MCF 10A (cell line): Measurements from ENCODE around the gene PAK6. TPM values are rescaled to one million over a fixed set of nuclear protein-coding genes. Genes with fewer than 3 reads are reported as not detected.

Source experiments
- BruUV-seq: library from RNA; stranded (reverse); fragments of 400-500 nt; replicated peaks from 2 replicates; lab custom pipeline; 2021; lab: Mats Ljungman, UMichigan
- CTCF ChIA-PET: fragments of 300-600 bp; sonication (Branson Sonifier 250); formaldehyde crosslinking; extraction: SDS; loops from one replicate; lab custom pipeline; 2021; ENCODE audit warnings: antibody characterized with exemption, inconsistent platforms; lab: Yijun Ruan, JAX
- POLR2A ChIA-PET: fragments of 300-600, 350-650 bp; sonication (Branson Sonifier 250); formaldehyde crosslinking; extraction: SDS; loops from one replicate; lab custom pipeline; 2020; ENCODE audit warnings: antibody characterized with exemption, inconsistent platforms; lab: Yijun Ruan, JAX
- DNase-seq: peaks from one replicate; pipeline ENCODE4 v3.0.0-alpha.2; 2018; ENCODE audit not compliant: unreplicated experiment
- H3K27ac Mint-ChIP-seq: one replicate; pipeline ENCODE4 v1.8.0; 2022; ENCODE audit warnings: mild to moderate bottlenecking, low read depth, mixed read lengths; ENCODE audit not compliant: unreplicated experiment
- H3K27me3 Mint-ChIP-seq: one replicate; pipeline ENCODE4 v1.8.0; 2022; ENCODE audit warnings: mixed read lengths; ENCODE audit not compliant: insufficient read depth, unreplicated experiment
- H3K36me3 Mint-ChIP-seq: one replicate; pipeline ENCODE4 v1.8.0; 2022; ENCODE audit warnings: mild to moderate bottlenecking, moderate library complexity, mixed read lengths; ENCODE audit not compliant: insufficient read depth, unreplicated experiment
- H3K4me1 Mint-ChIP-seq: one replicate; pipeline ENCODE4 v1.8.0; 2022; ENCODE audit warnings: mixed read lengths; ENCODE audit not compliant: insufficient read depth, unreplicated experiment
- H3K4me3 Mint-ChIP-seq: one replicate; pipeline ENCODE4 v1.8.0; 2022; ENCODE audit warnings: mild to moderate bottlenecking, moderate library complexity, mixed read lengths; ENCODE audit not compliant: unreplicated experiment
- H3K9me3 Mint-ChIP-seq: one replicate; pipeline ENCODE4 v1.8.0; 2022; ENCODE audit warnings: mixed read lengths; ENCODE audit not compliant: unreplicated experiment
- intact Hi-C: fragments of 100-400 bp; cut with micrococcal nuclease; formaldehyde crosslinking; loops from 2 replicates; pipeline ENCODE4 v1.14.1; 2022
- total RNA-seq: library from RNA; stranded (reverse); gene quantifications from 2 replicates; pipeline ENCODE4 v1.2.3, GENCODE V29; 2022
- TF ChIP-seq, protein P1 (sequence below): fragments of 200-600 bp; IDR thresholded peaks from one replicate; pipeline ENCODE4 v1.8.0; 2022; ENCODE audit warnings: antibody characterized with exemption, mild to moderate bottlenecking; ENCODE audit not compliant: unreplicated experiment

Gene PAK6
- total RNA-seq, 1 experiment from 2014 or later, result 9.3 TPM

DNA sequence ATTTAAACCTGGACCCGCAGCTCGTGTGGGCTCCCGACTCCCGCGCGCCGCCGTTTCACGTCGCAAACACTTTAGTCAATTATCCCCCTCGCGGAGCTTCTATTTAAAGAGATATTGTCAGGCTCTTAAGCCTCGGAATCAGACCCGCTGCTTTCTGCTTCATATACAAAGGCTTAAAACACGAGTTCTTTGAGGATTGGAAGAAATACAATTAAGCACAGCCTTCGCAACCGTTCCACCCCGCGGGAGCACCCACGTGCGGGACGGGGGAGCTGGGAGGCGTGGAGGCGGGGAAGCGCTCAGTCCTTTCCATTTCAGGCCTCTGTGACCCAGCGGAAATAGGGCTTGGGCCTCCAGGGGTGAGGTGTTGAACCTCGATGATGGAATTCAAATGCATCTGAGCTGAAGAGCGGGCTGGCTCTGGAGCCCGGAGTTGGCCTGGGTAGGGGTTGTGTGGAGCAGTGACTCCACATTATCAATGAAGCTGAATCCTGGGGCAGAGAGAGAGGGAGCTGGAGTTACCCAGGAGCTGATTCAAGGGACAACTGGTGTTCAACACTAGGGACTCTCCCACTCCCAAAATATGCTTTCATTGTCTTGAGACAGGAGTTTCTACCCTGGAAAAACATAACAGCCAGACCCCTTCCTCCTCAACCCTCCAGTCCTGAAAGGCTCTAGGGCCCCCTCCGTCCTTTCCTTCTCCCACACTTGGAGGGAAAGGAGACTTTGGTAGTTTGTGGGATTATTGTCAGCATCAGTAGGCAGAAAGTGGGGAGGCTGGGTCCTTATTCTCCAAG is 41.6 kb downstream of the PAK6 start:
- DNase-seq, result no peak
- H3K36me3 Mint-ChIP-seq, result peaks cover 6% of the 10 kb centered on the region
- BruUV-seq, result no TSS peak
- no peak overlapping the region for H3K4me3 Mint-ChIP-seq
- no peak overlapping the region for H3K27ac Mint-ChIP-seq
- TF ChIP-seq, protein P1, sequence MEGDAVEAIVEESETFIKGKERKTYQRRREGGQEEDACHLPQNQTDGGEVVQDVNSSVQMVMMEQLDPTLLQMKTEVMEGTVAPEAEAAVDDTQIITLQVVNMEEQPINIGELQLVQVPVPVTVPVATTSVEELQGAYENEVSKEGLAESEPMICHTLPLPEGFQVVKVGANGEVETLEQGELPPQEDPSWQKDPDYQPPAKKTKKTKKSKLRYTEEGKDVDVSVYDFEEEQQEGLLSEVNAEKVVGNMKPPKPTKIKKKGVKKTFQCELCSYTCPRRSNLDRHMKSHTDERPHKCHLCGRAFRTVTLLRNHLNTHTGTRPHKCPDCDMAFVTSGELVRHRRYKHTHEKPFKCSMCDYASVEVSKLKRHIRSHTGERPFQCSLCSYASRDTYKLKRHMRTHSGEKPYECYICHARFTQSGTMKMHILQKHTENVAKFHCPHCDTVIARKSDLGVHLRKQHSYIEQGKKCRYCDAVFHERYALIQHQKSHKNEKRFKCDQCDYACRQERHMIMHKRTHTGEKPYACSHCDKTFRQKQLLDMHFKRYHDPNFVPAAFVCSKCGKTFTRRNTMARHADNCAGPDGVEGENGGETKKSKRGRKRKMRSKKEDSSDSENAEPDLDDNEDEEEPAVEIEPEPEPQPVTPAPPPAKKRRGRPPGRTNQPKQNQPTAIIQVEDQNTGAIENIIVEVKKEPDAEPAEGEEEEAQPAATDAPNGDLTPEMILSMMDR, result no peak
- ChIA-PET POLR2A (interaction anchor here (0.7 to 2.1 kb wide), 4 partner anchors 58 to 289 kb away, joined by 3 to 11 read pairs (median 6); partner anchors contain the start of gene RPUSD2), CTCF (interaction anchor here (0.6 to 14.7 kb wide), 22 partner anchors 9 to 577 kb away, joined by 3 to 657 read pairs (median 10); partner anchors contain the start of genes CCDC9B, IVD and PLCB2)
- no peaks in the 10 kb centered on the region for H3K9me3 Mint-ChIP-seq
- intact Hi-C loops, result no loop called here
- no peaks in the 10 kb centered on the region for H3K4me1 Mint-ChIP-seq
- H3K27me3 Mint-ChIP-seq, result no peaks in the 10 kb centered on the region

DNA sequence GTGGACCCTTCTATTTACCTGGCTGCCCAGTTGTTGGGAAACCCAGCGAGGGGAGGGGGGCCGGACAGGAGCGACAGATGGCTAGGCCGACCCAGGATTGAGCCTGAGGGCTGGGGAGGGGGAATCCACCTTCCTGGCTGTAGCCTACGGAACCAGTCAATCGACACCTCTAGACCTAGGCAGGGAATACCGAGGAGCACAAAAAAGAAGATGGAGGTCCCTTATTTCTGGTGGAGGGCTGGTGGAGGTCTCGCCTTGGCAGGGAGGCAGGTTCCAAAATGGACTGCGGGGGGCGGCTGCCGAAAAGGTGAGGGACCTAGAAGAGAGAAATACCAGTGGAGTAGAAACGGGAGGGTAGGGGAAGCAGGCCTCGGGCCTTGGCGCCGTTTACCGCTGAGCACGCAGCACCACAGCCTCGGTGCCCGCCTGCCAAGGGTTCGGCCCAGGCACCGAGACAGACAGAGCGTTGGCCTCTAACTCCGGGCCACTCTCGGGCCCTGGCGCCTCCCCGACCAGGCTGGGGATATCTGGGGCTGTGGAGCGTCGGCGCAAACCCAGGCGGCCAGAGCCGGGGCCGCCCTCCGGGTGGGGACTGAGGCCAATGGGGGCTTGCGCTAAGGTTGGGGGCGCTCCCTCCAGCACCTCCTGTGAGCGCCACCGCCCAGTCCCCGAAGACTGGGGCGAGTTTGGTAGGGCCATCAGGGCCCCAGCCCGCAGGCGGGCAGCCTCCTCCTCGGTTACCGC is 42.4 kb downstream of the PAK6 start:
- intact Hi-C loops, result no loop called here
- Mint-ChIP-seq H3K27me3 (no peaks in the 10 kb centered on the region), H3K9me3 (no peaks in the 10 kb centered on the region), H3K36me3 (peaks cover under 1% of the 10 kb centered on the region), H3K4me3 (peak overlapping the region; percentile 14), H3K4me1 (no peaks in the 10 kb centered on the region), H3K27ac (no peak overlapping the region)
- TF ChIP-seq, protein P1, result no peak
- BruUV-seq, result no TSS peak
- ChIA-PET POLR2A (interaction anchor here (2.1 kb wide), 1 partner anchor 141 kb away, joined by 11 read pairs; no protein-coding TSS in a partner anchor), CTCF (interaction anchor here (0.6 to 14.7 kb wide), 13 partner anchors 8 to 142 kb away, joined by 3 to 657 read pairs (median 15); partner anchors contain the start of genes CCDC9B and PLCB2)
- DNase-seq, result no peak

DNA sequence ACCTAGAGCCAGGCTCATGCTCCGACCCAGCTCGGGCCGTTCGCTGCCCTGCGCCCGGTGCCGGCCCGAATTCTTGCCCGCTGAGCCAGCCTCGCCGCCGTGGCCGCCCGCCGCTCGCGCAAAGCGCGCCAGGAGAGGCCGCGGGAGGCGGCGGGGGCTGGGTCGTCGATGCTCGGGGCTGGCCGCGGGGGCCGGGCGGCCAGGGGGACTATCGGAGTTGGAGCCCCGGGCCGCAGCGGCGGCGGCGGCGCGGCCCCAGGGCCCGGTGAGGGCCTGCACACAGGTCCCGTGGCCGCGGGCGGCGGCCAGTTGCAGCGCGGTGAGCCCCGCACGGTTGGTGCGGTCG is 42.9 kb downstream of the PAK6 start:
- intact Hi-C loops, result no loop called here
- no peaks in the 10 kb centered on the region for H3K36me3 Mint-ChIP-seq
- DNase-seq, result no peak
- BruUV-seq, result no TSS peak
- no peak overlapping the region for H3K4me3 Mint-ChIP-seq
- TF ChIP-seq, protein P1, result no peak
- POLR2A ChIA-PET, result no interaction called here
- CTCF ChIA-PET, result interaction anchor here (0.9 kb wide), 1 partner anchor 12 kb away, joined by 3 read pairs; no protein-coding TSS in a partner anchor
- no peaks in the 10 kb centered on the region for H3K9me3 Mint-ChIP-seq
- H3K27me3 Mint-ChIP-seq, result no peaks in the 10 kb centered on the region
- H3K27ac Mint-ChIP-seq, result no peak overlapping the region
- no peaks in the 10 kb centered on the region for H3K4me1 Mint-ChIP-seq
